ENCODE measurements around the gene PRSS27. TPM values are rescaled to one million over a fixed set of nuclear protein-coding genes. Genes with fewer than 3 reads are reported as not detected.

PRSS27 gene
- total RNA-seq, 2 donors from 2014 or later, result 0.51 TPM; not detected in 1

DNA sequence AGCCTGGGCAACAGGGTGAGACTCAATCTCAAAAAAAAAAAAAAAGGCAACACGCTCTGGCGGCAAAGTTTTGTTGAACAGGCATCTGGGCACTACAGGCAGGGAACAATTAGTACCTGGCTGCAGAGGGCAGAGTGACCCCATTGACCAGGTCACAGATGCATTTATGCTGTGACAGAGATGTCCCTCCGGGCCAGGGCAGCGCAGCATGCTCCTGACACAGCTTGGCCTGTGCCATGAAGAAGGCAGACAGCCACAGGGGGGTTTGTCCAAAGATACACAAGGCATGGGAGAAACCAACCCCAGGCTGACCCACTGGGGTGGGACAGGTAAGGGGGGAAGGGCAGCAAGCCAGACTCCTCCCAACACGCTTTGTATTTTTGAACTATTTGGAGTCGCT, 24.7 kb upstream of the PRSS27 start:
- no peaks in the 10 kb centered on the region for H3K9me3 ChIP-seq
- H3K27me3 ChIP-seq, result no peaks in the 10 kb centered on the region
- no peaks in the 10 kb centered on the region for H3K4me1 ChIP-seq
- no peaks in the 10 kb centered on the region for H3K36me3 ChIP-seq
- H3K4me3 ChIP-seq, result no peak overlapping the region
- no peak overlapping the region for H3K27ac ChIP-seq
- DNase-seq (ENCODE audit: low spot score), result no peak
- TF ChIP-seq, protein P1, sequence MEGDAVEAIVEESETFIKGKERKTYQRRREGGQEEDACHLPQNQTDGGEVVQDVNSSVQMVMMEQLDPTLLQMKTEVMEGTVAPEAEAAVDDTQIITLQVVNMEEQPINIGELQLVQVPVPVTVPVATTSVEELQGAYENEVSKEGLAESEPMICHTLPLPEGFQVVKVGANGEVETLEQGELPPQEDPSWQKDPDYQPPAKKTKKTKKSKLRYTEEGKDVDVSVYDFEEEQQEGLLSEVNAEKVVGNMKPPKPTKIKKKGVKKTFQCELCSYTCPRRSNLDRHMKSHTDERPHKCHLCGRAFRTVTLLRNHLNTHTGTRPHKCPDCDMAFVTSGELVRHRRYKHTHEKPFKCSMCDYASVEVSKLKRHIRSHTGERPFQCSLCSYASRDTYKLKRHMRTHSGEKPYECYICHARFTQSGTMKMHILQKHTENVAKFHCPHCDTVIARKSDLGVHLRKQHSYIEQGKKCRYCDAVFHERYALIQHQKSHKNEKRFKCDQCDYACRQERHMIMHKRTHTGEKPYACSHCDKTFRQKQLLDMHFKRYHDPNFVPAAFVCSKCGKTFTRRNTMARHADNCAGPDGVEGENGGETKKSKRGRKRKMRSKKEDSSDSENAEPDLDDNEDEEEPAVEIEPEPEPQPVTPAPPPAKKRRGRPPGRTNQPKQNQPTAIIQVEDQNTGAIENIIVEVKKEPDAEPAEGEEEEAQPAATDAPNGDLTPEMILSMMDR (IDR thresholded peaks at IDR 0.05), result no peak

- Histone ChIP-seq H3K9me3 (no peaks in the 10 kb centered on the region), H3K36me3 (no peaks in the 10 kb centered on the region), H3K4me1 (no peaks in the 10 kb centered on the region), H3K4me3 (no peak overlapping the region), H3K27me3 (no peaks in the 10 kb centered on the region), H3K27ac (no peak overlapping the region)
- TF ChIP-seq, protein P1 (IDR thresholded peaks at IDR 0.05), result no peak
- no peak for DNase-seq (ENCODE audit: low spot score)
These were observed 23.2 kb upstream of the PRSS27 start for GRCh38 chr16:2743007-2743810.

DNA sequence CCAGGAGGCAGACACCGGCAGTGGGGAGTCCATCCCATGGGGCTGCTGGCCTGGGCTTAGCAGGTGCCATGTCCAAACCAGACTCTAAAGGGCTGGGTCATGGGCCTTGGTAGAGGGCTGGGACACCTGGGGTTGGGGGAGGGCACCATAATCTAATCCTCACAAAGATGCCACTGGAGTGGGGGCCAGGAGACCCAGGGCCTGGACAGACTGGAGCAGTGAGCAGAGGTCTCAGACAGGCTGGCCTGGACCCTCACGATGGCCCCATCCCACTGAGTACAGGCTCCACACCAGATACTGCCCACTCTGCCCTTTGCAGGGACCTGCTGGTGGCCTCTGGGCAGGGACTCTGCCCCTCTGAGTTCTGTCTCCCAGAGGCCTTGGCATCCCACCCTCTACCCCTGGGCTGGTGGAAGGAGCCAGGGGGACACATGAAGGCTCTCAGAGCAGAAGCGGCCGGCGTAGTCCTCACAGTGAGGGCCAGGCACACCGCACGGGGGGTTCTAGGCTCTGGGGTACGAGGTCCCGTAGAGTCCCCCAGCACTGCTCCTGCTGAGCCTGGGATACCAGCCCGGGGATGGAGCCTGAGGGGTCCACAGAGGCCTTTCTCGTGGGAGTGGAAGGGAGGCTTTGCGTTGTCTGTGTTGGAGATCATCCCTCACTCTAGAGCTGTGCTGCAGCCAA, 22.4 kb upstream of the PRSS27 start:
- H3K27ac ChIP-seq, result no peak overlapping the region
- no peaks in the 10 kb centered on the region for H3K27me3 ChIP-seq
- no peaks in the 10 kb centered on the region for H3K36me3 ChIP-seq
- DNase-seq (ENCODE audit: low spot score), result no peak
- H3K4me3 ChIP-seq, result no peak overlapping the region
- H3K4me1 ChIP-seq, result no peaks in the 10 kb centered on the region
- H3K9me3 ChIP-seq, result no peaks in the 10 kb centered on the region
- TF ChIP-seq, protein P1 (IDR thresholded peaks at IDR 0.05), result no peak

DNA sequence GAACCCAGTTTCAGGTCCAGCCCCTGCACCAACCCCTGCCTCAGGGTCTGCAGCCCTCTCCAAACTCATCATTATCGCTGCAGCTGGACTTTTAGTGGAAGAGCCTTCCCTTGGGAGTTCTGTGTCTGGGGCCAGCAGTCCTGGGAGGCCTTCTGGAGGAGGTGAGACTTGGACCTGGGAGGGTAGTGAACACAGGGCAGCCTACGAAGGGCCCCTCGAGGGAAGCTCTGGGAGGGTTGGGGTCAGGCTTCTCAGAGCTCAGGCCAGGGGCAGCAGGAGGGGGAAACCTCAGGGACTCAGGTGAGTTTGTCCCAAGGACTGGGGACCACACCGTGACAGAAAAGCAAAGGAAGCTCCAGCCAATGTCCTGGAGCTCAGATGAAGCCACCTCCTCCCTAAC, 21.1 kb upstream of the PRSS27 start:
- DNase-seq (ENCODE audit: low spot score), result no peak
- Histone ChIP-seq H3K36me3 (no peaks in the 10 kb centered on the region), H3K9me3 (no peaks in the 10 kb centered on the region), H3K4me3 (no peak overlapping the region), H3K4me1 (no peaks in the 10 kb centered on the region), H3K27ac (no peak overlapping the region), H3K27me3 (no peaks in the 10 kb centered on the region)
- TF ChIP-seq, protein P1 (IDR thresholded peaks at IDR 0.05), result no peak

- Histone ChIP-seq H3K36me3 (no peaks in the 10 kb centered on the region), H3K9me3 (no peaks in the 10 kb centered on the region), H3K27ac (no peak overlapping the region), H3K4me3 (no peak overlapping the region), H3K4me1 (no peaks in the 10 kb centered on the region), H3K27me3 (no peaks in the 10 kb centered on the region)
- TF ChIP-seq, protein P1 (IDR thresholded peaks at IDR 0.05), result no peak
- no peak for DNase-seq (ENCODE audit: low spot score)
These were observed 20.5 kb upstream of the PRSS27 start for GRCh38 chr16:2740476-2740875.
